Measurements from ENCODE around the gene ZNF579.
"Not testable (repeated sequence)": the region's sequence is repeated elsewhere in the genome, so short reads cannot be mapped to it uniquely, and the experiment has no call there.

The ZNF579 gene

DNA sequence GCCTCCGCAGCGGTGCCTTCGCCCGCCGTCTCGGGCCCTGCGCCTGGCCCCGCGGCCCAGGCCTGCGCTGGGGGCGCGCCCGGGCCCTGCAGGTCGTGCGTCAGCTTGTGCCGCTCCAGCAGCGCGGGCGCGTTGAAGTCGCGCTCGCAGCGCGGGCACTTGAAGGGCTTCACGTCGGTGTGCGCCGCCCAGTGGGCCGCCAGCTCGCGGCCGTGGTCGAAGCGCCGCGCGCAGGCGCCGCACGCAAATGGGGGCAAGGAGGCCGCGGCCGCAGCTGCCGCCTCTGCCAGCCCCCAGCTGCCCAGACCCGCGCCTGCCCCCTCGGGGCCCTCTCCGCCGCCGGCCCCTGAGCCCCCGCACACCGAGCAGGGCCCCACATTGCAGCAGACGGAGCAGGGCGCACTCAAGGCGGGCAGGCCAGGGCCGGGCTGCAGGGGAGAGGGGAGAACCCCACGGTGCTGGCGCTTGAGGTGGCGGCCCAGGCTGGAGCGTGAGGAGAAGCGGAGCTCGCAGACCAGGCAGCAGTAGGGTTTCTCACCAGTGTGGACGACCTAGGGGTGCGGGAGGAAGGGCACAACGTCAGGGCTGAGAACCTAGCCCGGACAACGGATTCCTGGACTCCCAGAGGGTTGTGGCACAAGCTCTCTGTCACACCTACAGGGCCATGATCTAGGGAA, 12.6 kb upstream of the ZNF579 start:
- DNase-seq: no peak

DNA sequence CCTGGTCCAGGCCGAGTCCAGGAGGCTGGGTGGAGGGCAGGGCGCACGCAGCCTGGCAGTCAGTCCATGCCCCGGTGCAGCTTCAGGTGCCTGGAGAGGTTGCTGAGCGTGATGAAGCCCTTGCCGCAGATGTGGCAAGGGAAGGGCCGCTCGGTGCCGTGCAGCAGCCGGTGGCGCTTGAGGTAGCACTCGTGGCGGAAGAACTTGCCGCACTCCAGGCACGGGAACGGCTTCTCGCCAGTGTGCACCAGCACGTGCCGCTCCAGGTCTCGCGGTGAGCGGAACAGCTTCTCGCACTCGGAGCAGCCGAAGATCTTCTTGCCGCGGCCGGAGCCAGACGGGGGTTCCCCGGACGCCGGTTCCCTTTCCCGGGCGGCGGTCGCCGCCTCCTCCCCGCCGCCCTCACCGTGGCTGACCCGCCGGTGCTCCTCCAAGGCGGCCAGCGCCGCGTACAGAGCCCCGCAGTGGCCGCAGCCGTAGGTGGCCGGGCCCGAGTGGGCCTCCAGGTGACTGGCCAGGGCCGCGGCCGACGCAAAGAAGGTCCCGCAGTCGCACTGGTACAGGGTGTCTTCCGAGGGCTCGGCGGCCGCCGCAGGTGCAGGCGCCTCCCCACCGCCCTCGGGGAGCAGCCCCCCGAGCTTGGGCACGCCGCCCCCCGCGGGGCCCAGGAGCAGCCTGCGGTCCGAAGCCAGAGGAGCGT, 11.9 kb upstream of the ZNF579 start:
- no peak for DNase-seq

DNA sequence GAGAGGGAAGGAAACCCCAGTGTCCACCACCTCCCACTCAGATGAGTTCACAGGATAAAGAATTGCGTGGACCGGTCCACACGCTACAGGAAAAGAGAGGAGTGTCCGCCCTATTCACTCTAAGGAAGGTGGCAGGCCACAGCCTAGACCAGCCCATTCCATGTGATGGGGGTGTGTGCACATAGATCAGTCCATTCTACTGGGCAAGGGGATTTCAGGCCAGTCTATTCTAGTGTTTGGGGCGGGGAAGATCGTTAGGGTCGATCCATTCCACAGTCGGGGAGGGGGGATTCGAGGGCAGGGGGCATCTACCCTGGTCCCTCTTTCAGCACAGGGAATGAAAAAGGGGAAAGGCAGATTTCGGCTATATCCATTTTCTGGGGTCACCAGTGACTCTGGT, 10.9 kb upstream of the ZNF579 start:
- DNase-seq: no peak

DNA sequence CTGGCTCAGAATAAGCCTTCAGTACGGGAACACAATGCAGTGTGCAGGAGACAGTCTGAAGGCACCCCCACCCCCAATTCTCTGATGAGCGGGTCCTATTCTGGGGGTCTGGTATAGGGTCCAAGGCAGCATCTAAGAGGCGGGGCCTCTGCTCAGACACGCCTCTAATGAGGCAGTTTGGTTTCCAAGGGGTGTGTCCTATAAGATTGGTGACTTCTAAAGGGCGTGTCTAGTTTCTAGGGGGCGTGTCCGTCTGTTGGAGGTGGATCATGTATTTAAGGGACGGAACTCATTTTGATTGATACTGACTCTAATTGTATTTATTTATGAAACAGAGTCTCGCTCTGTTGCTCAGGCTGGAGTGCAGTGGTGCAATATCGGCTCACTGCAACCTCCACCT, 10.0 kb upstream of the ZNF579 start:
- no peak for DNase-seq

DNA sequence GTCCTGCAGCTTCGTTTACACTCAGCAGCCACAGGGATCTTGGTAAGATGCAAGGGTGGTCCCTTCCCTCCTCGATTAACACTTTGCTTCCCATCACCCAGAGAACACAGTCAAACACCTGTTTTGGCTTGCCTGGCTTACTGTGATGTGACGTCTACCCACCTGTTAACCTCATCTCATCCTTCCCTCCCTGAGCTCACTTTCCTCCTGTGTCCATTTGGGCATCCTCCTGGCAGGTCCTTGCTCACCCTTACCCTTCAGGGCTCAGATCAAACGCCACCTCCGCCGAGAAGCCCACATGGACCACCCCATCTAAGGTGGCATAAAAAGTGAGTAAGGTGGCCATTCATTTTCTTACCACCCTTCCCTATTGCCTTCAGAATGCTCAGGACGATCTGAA, 9.5 kb upstream of the ZNF579 start:
- DNase-seq: no peak

DNA sequence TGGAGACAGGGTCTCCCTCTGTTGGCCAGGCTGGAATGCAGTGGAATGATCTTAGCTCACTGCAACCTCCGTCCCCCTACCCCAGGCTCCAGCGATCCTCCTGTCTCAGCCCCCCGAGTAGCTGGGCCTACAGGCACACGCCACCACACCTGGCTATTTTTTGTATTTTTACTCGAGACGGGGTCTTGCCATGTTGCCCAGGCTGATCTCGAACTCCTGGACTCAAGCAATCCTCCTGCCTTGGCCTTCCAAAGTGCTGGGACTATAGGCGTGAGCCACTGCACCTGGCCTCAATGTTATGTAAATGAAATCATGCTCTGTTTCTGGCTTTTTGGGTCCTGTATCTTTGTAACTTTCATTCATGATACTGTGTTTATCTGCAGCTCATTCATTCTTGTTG, 8.1 kb upstream of the ZNF579 start:
- DNase-seq: no peak

DNA sequence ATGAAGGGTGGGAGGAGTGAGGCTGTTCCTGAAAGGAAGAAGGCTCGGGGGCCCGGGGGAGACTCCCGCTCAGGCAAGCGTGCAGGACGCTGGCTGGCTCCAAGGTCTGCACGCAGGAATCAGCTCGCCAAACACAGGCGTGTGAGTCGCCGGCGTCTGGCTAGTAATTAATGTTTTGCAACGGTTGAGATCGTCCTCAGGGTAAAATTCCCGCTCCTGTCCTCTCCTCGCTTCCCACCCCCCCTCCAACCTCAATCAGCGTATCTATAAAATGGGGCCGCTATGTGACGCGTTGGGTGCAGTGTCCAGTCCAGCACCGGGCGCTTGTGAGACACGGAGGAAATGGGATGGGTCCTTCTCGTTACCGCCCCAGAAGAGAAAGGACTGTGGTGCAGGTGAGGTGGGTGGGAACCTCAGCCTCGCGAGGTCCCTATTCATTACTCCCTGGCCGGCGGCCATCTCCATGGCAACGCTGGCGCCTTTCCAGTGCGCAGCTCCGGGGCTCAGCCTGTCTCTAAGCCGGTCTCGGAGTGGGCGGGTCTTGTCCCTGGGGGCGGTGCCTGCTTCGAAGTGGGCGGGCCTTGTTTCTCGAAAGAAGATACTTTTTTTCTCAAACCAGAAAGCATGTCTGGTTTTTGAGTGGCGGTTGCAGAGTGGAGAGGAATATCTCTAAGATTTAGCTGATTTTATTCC, 6.5 kb upstream of the ZNF579 start:
- peak; percentile 88 to 95 for DNase-seq

DNA sequence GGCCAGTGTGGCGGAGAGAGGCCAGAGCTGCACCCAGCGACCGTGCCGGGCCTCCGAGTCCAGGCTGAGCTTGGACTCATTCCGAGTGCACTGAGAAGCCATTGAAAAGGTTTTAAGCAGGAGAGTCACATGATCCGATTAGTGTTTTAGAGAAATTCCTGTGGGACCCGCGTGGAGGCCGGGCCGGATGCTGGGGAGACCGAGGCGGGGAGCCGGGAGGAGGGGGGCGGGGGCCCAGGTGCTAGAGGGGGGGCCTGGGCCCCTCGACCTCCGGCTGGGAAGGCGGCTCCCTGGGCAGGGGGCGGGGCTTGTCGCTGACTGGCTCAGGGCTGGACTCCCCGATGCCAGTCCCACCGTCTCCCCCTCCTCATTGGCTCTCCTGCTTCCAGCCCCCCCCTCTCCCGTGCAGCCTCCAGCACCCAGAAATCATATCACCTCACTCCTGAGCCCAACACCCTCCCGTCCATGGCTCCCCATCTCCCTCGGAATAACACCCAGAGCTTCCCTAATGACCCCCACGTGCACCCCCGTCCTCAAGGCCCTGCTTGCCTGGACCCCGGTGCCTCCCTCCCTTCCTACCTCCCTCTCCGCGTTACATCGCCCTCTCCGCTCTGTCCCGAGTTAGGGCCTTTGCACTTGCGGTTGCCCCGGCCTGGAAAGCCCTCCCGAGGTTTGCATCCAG, 5.2 kb upstream of the ZNF579 start:
- peak; percentile 92 to 94 for DNase-seq

DNA sequence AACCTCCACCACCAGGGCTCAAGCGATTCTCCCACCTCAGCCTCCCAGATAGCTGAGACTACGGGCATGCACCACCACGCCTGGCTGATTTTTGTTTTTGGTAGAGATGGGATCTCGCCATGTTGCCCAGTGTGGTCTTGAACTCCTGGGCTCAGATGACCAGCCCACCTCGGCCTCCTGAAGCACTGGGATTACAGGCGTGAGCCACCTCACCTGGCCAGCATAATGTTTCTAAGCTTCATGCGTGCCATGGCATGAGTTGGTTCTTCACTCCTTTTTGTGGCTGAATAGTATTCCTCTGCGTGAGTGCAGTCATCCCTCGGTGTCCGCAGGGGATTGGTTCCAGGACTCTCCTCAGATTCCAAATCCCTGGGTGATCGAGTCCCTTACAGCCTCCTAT, 4.2 kb upstream of the ZNF579 start:
- no peak for DNase-seq

DNA sequence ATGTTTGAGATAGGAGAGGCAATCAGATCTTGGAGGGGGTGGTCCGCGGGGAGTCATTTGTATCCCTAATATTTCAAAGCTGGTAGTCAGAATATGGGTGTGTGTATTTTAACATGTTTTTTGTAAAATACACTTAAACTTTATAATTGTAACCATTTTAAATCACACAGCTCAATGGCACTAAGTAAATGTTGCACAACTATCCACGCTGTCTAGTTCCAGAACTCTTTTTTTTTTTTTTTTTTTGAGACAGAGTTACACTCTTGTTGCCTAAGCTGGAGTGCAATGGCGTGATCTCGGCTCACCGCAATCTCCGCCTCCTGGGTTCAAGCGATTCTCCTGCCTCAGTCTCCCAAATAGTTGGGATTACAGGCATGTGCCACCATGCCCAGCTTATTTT, 3.2 kb upstream of the ZNF579 start:
- DNase-seq: not testable (repeated sequence)

DNA sequence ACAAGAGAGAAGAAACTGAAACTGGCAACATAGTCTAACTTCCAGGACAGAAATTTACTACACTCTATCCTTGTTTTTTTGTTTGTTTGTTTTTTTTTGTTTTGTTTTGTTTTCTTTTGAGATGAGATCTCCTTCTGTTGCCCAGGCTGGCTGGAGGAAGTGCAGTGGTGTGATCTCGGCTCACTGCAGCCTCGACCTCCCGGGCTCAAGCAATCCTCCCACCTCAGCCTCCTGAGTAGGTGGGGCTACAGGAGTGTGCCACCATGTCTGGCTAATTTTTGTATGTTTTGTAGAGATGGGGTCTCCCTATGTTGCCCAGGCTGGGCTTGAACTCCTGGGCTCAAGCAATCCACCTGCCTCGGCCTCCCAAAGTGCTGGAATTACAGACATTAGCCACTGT, 1.6 kb upstream of the ZNF579 start:
- DNase-seq: not testable (repeated sequence)

DNA sequence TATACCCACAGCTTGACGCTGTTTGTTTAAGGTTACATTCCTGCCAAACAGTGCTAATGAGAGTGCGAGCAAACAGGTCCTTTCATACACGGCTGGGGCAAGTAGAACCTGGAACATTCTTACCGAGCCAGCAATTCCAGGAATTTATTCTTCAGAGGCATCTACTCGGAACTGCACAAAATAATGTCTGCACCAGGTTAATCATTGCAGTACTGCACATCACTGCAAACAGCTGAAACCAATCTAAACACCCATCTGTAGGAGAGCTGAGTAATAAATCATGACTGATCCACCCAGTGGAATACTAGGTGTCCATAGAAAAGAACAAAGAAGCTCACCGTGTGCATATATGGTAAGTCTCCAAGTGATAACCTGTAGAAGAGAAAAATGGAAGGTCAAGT, 1.2 kb upstream of the ZNF579 start:
- DNase-seq: no peak

DNA sequence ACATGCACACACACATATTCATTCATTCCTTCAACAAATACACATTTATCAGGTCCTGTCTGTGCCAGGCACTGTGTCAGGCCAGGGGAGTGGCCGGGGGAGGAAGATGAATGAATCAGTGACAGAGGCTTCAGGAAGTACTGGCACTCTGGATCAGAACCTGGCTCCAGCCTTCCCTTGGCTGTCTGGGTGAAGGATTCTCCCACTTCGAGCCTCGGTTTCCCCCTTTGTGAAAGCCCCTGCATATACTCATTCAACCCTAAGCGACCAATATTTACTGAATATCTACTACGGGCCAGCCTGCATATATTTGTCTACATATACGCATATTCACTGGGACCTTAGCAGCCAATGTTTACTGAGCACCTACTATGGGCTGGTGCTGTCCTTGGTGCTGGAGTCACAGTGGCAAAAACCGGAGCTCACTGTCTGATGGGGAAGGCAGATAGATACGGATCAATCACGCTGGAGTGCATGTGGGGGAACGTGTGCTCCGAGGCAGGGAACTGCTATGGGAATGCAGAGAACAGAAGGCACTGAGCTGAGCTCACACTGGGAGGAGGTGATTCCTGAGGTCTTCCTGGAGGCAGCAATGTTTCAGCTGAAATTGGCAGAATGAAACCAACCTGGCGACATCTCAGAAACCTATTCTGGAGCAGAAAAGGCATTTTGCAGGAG, 636 bp upstream of the ZNF579 start:
- DNase-seq: no peak

DNA sequence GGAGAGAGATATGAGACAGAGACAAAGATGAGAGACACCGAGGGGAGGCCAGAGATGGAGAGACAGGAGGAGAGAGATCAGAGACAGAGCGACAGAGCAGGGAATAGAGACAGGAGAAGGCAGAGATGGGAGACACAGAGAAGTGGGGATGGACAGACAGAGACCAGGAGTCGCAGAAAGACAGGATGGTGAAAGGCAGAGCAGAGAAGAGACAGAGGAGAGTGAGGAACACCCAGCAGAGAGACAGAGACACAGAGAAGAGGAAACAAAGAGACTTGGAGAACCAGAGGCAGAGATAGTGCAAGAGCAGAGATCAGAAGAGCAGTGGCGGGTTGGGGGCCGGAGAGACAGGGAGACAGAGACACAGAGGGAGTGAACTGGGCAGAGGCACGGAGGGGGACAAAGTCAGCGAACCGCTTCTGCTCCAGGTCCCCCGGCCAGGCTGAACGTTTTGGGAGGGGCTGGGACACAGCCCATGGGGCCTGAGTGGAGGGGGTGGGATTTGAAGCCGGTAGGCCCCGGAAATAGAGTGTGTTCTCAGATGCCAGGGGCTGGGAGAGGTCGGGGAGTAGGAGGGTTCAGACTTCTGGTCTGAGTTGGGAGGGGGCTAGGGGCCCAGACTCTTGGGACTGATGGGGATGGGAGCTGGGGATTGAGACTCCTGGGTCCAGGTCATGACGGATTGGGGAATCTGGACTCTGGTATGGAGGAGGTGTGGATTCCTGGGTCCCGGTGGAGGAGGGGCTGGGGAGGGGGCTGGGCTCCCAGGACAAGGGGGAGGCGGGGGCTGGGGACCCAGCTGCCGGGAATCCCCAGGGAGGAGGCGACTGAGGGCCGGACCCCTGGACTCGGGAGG, 654 bp downstream of the ZNF579 start:
- peak in 1 of 2 experiments; percentile 28 for DNase-seq

DNA sequence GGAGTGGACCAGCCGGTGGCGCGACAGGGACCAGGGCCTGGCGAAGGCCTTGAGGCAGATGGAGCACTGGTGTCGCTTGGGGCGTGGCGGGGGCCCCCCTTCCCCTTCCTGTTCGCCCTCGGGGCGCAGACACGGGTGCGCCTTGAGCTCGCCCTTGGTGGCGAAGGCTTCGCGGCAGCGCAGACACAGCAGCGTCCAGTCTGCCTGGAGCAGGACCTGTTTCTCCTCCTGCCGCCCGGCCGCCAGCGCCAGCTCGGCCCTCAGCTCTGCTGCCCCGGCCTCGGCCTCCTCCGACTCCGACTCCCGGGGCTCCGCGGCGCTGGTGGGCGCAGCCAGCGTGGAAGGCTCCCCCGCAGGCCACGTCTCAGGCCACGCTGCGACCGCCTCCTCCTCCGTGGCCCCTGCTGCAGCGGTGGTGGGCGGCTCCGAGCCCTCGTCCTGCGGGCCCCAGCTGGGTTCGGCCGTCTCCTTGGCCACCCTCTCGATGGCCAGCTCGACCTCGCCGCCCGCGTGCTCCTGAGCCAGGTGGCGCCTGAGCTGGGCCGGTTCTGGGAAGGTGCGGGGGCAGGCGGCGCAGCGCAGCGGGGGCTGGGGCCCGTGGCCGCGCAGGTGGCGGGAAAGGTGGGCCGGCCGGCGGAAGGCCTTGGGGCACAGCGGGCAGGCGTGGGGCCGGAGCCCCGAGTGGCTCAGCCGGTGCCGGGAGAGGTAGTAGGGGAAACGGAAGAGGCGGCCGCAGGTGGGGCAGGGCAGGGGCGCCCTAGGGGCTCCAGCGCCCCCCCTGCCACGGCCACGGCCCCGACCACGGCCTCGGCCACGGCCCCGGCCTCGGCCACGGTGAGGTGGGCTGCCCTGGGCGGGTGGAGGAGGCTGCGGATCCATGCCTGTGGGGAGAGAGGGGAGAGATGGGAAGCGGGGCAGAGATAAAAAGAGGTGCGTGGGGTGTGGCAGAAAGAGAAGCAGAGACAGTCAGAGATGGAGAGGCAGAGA, 1.6 kb downstream of the ZNF579 start:
- DNase-seq: no peak

DNA sequence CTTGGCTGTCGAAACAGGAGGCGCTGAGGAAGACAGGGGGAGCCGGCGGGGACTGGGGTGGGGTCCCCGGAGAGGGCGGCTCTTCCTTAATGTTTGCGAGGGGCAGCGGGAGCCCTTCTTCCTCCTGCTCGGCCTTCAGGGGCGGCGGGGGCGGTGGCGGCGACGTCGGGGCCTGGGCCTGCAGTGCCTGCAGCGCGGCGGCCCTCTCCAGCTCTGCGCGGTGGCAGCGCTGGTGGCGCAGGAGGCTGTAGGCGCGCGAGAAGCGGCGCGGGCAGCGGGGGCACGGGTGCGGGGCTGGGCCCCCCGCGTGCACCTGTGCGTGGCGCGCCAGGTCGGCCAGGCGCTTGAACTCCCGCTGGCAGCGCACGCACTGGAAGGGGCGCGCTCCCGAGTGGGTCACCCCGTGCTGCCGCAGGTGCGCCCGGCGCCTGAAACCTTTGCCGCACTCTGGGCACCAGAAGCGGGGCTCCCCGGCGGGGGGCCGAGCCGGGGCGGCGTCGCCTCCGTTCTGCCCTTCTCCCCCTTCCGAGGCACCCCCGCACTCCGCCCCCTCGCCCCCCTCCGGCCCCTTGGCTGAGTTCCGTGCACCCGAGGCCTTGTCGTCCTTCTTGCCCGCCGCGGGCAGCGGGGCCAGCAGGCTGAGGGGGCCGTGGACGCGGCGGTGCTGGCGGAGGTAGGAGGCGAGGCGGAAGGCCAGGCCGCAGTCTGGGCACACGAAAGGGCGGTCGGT, 2.5 kb downstream of the ZNF579 start:
- DNase-seq: no peak

DNA sequence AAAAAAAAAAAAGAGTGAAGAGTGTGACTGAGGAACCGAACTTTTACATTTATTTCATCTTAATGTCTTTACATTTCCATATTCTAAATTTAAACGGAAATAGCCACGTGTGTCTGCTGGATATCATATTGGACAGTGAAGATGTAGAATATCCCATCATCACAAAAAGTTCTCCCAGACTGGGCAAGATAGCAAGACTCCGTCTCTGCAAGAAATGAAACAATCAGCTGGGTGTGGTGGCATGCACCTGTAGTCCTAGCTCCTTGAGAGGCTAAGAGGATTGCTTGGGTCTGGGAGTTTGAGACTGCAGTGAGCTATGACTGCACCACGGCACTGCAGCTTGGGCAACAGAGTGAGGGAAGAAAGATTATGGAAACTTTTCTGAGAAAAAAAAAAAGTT, 3.9 kb downstream of the ZNF579 start:
- DNase-seq: no peak

DNA sequence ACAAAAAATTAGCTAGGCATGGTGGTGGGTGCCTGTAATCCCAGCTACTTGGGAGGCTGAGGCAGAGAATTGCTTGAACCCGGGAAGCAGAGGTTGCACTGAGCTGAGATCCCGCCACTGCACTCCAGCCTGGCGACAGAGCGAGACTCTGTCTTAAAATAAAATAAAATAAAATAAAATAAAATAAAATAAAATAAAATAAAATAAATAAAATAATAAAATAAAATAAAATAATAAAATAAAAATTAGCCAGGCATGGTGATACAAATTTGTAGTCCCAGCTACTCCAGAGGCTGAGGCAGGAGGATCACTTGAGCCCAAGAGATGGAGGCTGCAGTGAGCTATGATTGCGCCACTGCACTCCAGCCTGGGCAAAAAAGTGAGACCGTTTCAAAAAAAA, 6.7 kb downstream of the ZNF579 start:
- not testable (repeated sequence) for DNase-seq

DNA sequence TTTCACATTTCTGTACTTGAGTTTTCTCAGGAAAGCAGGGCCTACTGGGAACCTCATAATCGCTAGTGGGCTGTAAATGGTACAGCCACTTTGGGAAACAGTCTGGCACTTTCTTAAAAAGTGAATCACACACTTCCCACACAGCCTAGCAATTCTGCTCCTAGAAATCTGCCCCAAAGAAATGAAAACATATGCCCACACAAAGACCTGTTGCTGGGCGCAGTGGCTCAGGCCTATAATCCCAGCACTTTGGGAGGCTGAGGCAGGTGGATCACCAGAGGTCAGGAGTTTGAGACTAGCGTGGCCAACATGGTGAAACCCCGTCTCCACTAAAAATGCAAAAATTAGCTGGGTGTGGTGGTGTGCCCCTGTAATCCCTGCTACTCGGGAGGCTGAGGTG, 11.2 kb downstream of the ZNF579 start:
- DNase-seq: not testable (repeated sequence)

DNA sequence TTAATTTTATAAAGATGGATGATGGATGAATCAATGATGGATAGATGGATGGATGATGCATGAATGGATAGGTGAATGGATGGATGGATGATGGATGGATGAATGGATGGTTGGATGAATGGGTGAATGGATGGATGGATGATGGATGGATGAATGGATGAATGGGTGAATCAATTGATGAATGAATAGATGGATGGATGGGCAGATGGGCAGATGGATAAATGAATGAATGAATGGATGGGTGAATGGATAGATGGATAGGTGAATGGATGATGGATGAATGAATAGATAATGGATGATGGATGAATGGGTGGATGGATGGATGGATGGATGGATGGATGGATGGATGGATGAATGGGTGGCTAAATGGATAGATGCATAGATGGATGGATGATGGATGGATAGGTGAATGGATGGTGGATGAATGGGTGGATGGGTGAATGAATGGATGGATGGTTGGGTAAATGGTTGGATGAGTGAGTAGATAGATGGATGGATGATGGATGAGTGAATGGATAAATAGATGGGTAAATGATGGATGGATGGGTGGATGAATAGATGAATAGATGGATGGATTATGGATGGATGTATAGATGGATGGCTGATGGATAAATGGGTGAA, 12.8 kb downstream of the ZNF579 start:
- no peak for DNase-seq
